CD4-positive, alpha-beta T cell treated with Interferon alpha-2 for 1 hour (primary cell): ENCODE measurements around the gene JAZF1.

Experiments used
- DNase-seq, 2 donors: peaks; one replicate each; pipeline ENCODE4 v3.0.0-alpha.2; 2020 to 2022

The JAZF1 gene

DNA sequence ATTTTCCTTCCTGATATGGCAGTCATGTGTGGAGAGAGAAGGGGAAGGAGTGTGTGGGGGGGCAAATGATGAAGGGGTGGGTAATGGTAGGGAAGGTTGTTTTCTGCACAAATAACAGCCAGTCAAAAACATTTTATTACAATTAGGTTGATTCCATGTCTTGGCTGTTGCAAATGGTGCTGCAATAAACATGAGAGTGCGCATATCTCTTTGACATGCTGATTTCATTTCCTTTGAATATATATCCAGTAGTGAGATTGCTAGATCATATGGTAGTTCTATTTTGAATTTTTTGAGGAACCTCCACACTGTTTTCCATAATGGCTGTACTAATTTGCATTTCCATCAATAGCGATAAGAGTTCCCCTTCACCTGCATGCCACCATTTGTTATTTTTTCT, 10.6 kb upstream of the JAZF1 start:
- no peak for DNase-seq

DNA sequence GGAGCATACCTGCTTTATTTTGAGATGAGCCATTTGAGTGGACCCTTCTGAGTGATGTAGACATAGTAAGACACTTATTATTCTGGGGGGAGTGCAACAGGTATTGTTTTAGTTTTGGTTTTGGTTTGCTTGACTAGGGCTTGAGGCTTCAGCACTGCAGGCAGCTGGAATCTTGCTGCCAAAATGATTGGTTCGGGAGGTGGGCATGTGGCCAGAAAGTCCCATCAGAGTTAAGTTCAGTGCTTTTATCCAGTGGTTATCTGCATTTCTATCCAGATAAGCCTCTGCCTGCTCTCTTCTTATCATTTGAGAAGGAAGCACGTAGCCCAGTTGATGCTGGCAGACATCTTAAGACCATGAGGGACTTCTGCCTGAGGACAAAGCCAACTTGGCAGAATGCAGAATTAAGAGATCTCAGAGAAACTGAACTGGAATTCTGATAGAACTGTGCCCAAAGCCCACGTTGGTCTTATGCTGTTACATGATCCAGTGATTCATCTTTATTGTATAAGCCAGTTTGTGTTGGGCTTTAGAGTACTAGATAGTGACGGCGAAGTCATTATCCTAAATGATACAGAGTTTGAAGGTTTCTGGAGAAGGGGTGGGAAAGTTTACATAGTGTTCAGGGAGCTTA, 9.6 kb upstream of the JAZF1 start:
- DNase-seq, result no peak

DNA sequence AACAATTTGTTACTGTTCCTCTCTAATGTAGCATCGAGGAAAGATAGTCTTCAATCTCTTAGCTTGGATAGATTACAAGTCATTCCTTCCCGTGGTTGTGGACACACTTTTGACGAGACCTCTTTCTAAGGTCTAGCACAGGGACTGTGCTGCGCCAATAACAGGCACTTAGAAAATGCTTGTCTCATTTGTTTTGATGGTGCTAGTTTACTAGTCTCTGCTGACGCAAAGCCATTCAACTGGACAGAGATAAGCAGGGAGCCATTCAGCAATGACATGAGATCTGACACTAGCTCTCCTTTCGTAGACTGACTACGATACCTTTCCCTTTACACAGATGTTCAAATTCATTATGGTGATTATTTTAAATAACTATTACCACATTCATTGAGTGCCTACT, 6.4 kb upstream of the JAZF1 start:
- DNase-seq, result no peak

GRCh38 chr7:28183627-28184026, 3.0 kb upstream of the JAZF1 start:
- no peak for DNase-seq

DNA sequence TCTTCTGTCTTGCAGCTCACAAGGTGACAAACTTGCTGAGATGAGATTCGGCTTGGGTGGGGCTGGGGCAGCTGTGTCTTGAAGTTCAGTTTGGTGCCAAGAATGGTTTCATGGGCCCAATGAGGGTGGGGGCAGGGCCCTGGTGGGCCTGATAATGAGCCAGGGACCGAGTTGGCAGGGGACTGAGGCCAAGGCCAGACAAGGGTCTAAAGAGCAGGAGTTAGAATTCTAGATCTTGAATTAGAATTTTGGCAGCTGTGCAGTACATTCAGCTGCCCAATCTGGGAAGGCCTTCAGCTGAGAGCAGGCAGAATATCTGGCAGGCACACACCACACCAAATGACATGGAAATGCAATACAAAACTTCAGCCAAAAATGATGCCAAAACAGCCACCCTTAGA, 1.5 kb upstream of the JAZF1 start:
- DNase-seq, result no peak

GRCh38 chr7:28181416-28181815, 821 bp upstream of the JAZF1 start:
- DNase-seq, result no peak

- DNase-seq, result no peak
Observed at GRCh38 chr7:28180031-28180363, 598 bp downstream of the JAZF1 start.

GRCh38 chr7:28179120-28180030, 1.2 kb downstream of the JAZF1 start:
- peak; percentile 76 to 82 for DNase-seq

DNA sequence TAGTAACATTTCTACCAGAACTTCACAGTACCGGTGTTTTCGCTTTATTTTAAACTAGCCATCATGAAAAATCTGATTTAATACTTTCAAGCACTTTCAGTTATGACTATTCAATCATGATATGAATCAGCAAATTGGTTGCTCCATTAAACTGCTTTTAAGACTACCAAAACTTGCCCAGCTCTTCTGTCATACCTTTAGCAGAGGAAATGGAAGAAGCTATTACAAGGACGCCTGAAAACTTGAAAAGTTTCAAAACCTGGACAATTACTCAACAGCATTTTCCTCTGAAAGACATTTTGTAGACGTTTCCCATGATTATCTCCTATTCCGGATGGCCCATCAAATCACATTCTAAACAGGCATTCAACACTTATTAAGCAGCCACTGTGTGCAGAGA, 2.0 kb downstream of the JAZF1 start:
- no peak for DNase-seq

GRCh38 chr7:28177836-28178235, 2.8 kb downstream of the JAZF1 start:
- no peak for DNase-seq

DNA sequence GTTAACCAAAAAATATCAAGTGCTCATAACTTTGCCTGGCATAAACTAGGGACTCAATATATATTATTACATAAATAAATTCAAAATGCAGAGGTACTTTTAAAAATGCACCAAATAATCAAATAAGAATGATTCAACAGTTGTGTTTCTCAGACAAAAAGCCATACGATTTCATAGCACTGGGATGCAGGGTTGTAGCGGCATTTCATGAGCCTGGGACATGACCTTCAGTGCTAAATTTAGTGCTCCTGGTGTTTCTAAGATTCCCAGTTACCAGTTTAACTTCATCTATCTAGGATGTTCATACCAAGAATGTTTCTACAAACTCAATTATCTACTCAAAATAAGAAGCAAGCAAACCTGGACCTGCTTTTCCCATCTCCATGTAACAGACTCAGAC, 4.0 kb downstream of the JAZF1 start:
- DNase-seq, result no peak

DNA sequence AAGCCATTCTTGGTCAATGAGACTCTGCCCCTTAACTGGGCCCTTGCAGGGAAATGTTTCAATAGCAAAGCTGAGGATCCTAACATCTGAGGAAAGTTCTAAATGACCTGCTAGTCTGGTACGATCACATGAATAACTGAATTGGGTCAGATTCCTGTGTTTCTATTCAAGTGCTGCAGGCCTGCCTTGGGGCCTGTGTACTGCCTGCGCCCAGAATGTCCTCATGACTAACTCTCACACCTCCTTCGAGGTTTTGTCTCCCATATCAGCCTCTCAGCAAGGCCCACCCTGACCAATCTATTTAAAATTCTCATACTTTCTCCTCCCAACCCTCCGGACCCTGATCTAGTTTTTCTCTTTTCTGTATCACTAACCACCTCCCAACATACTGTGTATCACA, 4.4 kb downstream of the JAZF1 start:
- no peak for DNase-seq

DNA sequence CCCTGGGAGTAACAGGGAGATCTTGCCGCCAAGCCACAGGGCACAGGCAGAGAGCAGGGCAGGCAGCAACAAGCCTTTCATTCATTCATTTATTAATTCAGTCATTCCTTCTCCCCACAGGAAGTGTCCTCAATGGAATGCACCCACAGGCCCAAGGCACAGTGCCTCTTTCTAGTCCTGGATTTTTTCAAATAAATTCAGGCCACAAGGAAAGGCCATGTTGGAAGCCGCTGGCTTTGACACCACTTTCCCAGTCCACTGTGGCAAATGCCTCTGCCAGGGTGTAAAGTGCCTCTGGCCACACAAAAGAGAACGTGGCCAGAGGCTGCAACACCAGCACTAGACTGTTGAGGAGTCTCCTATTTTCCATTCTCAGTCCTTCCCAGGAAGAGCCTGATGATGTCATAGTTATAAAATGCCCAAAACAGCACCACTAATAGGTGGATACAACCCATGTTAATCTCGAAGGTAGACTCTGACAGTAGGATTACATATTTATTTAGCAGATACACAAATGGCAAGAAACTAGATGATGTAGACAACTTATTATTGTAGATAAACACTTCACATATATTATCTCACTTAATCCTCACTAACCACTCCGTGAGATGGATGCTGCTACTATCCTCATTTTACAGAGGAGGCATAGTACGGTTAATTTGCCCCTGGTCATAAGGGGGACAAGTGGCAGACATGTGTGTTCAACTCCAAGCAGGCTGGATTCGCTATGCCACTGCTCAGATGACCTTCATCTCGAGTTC, 5.5 kb downstream of the JAZF1 start:
- DNase-seq, result no peak

GRCh38 chr7:28174442-28174841, 6.2 kb downstream of the JAZF1 start:
- no peak for DNase-seq

GRCh38 chr7:28173531-28173930, 7.1 kb downstream of the JAZF1 start:
- DNase-seq, result no peak

- no peak for DNase-seq
Observed at GRCh38 chr7:28172958-28173357, 7.6 kb downstream of the JAZF1 start.

DNA sequence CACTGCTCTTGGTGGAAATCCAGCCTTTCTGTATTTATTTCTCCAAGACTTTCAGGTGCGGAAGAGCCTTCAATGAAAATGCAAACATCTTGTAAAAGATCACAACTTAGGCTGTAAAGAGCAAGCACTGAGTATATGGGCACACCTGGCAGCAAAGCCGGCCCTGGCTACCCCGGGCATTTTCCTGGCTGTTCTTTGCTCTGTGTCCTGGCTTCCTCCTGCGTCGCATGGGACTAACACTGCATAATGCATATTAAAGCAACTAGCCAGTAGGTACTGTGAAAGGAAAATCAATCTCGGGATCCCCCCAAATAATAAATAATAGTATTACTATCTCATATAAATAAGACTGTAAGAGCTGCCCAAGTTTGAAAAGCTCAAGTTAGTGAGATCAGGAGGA, 9.9 kb downstream of the JAZF1 start:
- no peak for DNase-seq

GRCh38 chr7:28169230-28169629, 11.4 kb downstream of the JAZF1 start:
- no peak for DNase-seq

GRCh38 chr7:28168393-28169158, 12.0 kb downstream of the JAZF1 start:
- DNase-seq, result peak in 1 of 2 donors; percentile 26

- no peak for DNase-seq
Observed at GRCh38 chr7:28166982-28167715, 13.4 kb downstream of the JAZF1 start.

- no peak for DNase-seq
Observed at GRCh38 chr7:28165961-28166955, 14.3 kb downstream of the JAZF1 start.
